SU-DHL-6 (cell line): ENCODE results near the gene TMC4.

Experiments used
- EZH2phosphoT487 ChIP-seq: fragments of 200-600 bp; sonication (generic), shearing (Covaris generic); conservative IDR thresholded peaks from 2 replicates; pipeline ENCODE4 v1.6.1; 2018; ENCODE audit warnings: mild to moderate bottlenecking, antibody characterized with exemption, low read length, moderate library complexity, mixed read lengths
- TF ChIP-seq, protein P1 (sequence below): fragments of 200-600 bp; sonication (generic); IDR thresholded peaks from one replicate; pipeline ENCODE4 v1.5.1; 2017; ENCODE audit warnings: antibody characterized with exemption, mild to moderate bottlenecking, low read length, moderate library complexity; ENCODE audit not compliant: insufficient read depth, poor library complexity, severe bottlenecking

GRCh38 chr19:54173359-54173699 lies 369 bp upstream of the TMC4 start:
- TF ChIP-seq, protein P1, sequence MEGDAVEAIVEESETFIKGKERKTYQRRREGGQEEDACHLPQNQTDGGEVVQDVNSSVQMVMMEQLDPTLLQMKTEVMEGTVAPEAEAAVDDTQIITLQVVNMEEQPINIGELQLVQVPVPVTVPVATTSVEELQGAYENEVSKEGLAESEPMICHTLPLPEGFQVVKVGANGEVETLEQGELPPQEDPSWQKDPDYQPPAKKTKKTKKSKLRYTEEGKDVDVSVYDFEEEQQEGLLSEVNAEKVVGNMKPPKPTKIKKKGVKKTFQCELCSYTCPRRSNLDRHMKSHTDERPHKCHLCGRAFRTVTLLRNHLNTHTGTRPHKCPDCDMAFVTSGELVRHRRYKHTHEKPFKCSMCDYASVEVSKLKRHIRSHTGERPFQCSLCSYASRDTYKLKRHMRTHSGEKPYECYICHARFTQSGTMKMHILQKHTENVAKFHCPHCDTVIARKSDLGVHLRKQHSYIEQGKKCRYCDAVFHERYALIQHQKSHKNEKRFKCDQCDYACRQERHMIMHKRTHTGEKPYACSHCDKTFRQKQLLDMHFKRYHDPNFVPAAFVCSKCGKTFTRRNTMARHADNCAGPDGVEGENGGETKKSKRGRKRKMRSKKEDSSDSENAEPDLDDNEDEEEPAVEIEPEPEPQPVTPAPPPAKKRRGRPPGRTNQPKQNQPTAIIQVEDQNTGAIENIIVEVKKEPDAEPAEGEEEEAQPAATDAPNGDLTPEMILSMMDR: no peak
- no peak for TF ChIP-seq EZH2phosphoT487
